H1 (cell line): ENCODE results near the gene CYP2C19. TPM values are rescaled to one million over a fixed set of nuclear protein-coding genes. Genes with fewer than 3 reads are reported as not detected.

Source experiments
- CBX5 ChIP-seq: fragments of 300-800, 300-1000 bp; sonication (generic); IDR thresholded peaks from 2 replicates; pipeline ENCODE4 v1.7.1; 2016; ENCODE audit warnings: antibody characterized with exemption, low read length, low read depth
- RFX5 ChIP-seq: IDR thresholded peaks from 2 replicates; pipeline ENCODE4 v1.6.1; 2011; ENCODE audit warnings: low read depth, low read length, improper control_type of control experiment, borderline replicate concordance
- SRF ChIP-seq: IDR thresholded peaks from 2 replicates; pipeline ENCODE4 v1.6.1; 2011; ENCODE audit warnings: mild to moderate bottlenecking, low read depth, low read length, moderate library complexity
- TBP ChIP-seq: IDR thresholded peaks from 2 replicates; pipeline ENCODE4 v1.6.1; 2011; ENCODE audit warnings: low read depth, low read length, improper control_type of control experiment
- USF2 ChIP-seq: IDR thresholded peaks from 2 replicates; pipeline ENCODE4 v1.6.1; 2011; ENCODE audit warnings: low read length, improper control_type of control experiment
- polyA plus RNA-seq, 7 experiments: library from polyadenylated mRNA; depleted of rRNA in 3 of 7; stranded (reverse) in 5 of 7; unstranded in 2 of 7; fragments of >200 nt in 5 of 7; fragments of 200-250 nt in 2 of 7; gene quantifications; 1 replicate in 5 of 7; 2 replicates in 1 of 7; 4 replicates in 1 of 7; pipeline versions ENCODE4 v1.2.1 to v1.2.3, GENCODE V29; 2011 to 2013; ENCODE audit warnings: missing spikeins in 2 of 7, mixed read lengths in 2 of 7
- total RNA-seq: library from RNA; stranded (reverse); fragmentation: NEBNext Ultra II Directional; extraction: Animal tissue kit (Norgen Biotek cat#: 25700); gene quantifications from 2 replicates; pipeline ENCODE4 v1.2.1, GENCODE V29; 2021

The CYP2C19 gene
- total and polyA plus RNA-seq, 2 of the 8 experiments (the other 6 are each of a cell fraction or from before 2014, with no cell fraction given) = not detected

- no peak for TF ChIP-seq CBX5
- TF ChIP-seq SRF = no peak
- TF ChIP-seq USF2 = no peak
- TF ChIP-seq RFX5 = no peak
- no peak for TF ChIP-seq TBP
These were observed 18.4 kb downstream of the CYP2C19 start (continued) for GRCh38 chr10:94780844-94781243.
